HepG2 (cell line): ENCODE results near the gene SLC35B1. TPM values are rescaled to one million over a fixed set of nuclear protein-coding genes. Genes with fewer than 3 reads are reported as not detected.

ENCODE experiments used
- AHDC1 ChIP-seq: sonication (generic); formaldehyde crosslinking; IDR thresholded peaks from 2 replicates; pipeline ENCODE4 v1.5.1; 2020; ENCODE audit warnings: mild to moderate bottlenecking, missing genetic modification reagents, borderline replicate concordance
- ERF ChIP-seq: IDR thresholded peaks from 2 replicates; pipeline ENCODE4 v1.6.1; 2018; ENCODE audit warnings: missing biosample characterization, missing genetic modification reagents
- IRF2 ChIP-seq: IDR thresholded peaks from 2 replicates; pipeline ENCODE4 v1.6.1; 2018; ENCODE audit warnings: missing genetic modification reagents, missing compliant biosample characterization
- TEF ChIP-seq: sonication (generic); formaldehyde crosslinking; IDR thresholded peaks from 2 replicates; pipeline ENCODE4 v1.5.0; 2020; ENCODE audit warnings: missing genetic modification reagents
- UBTF ChIP-seq: sonication (generic); formaldehyde crosslinking; IDR thresholded peaks from 2 replicates; pipeline ENCODE4 v1.4.0; 2020; ENCODE audit warnings: mild to moderate bottlenecking, missing genetic modification reagents
- ZBTB20 ChIP-seq: sonication (generic); formaldehyde crosslinking; IDR thresholded peaks from 2 replicates; pipeline ENCODE4 v1.8.1; 2023; ENCODE audit warnings: missing genetic modification reagents, low read depth, mild to moderate bottlenecking, borderline replicate concordance
- ZNF674 ChIP-seq: sonication (generic); formaldehyde crosslinking; IDR thresholded peaks from 2 replicates; pipeline ENCODE4 v1.5.0; 2020; ENCODE audit warnings: low read depth, mild to moderate bottlenecking, missing genetic modification reagents
- ZNF75D ChIP-seq: sonication (generic); formaldehyde crosslinking; IDR thresholded peaks from 2 replicates; pipeline ENCODE4 v1.8.1; 2023; ENCODE audit warnings: missing genetic modification reagents, mild to moderate bottlenecking, borderline replicate concordance
- polyA plus RNA-seq, 8 experiments: library from polyadenylated mRNA; depleted of rRNA in 3 of 8; stranded (reverse) in 7 of 8; unstranded in 1 of 8; fragments of >200 nt; fragmentation: Illumina TruSeq in 4 of 8; extraction: Trizol in 4 of 8; gene quantifications; 2 replicates each; pipeline versions ENCODE4 v1.2.1 to v1.2.3, GENCODE V29; 2011 to 2016; ENCODE audit warnings: low read depth in 4 of 8, missing spikeins in 1 of 8, mixed read lengths in 1 of 8; ENCODE audit not compliant: insufficient read depth in 1 of 8
- total RNA-seq, 5 experiments: library from RNA; depleted of rRNA; stranded (reverse); fragments of >200 nt; fragmentation: Illumina TruSeq; extraction: Trizol; gene quantifications; 2 replicates each; pipeline ENCODE4 v1.2.3, GENCODE V29; 2016; ENCODE audit warnings: low read depth in 1 of 5

Gene SLC35B1
- total and polyA plus RNA-seq, 2 of the 13 experiments (the other 11 are each of a cell fraction or from before 2014, with no cell fraction given) = 99.6 to 113 TPM

- no peak for TF ChIP-seq AHDC1 (CRISPR knock-in tag)
- TF ChIP-seq UBTF (CRISPR knock-in tag) = no peak
- TF ChIP-seq ZNF75D (CRISPR knock-in tag) = no peak
- no peak for TF ChIP-seq ZNF674 (CRISPR knock-in tag)
- TF ChIP-seq ERF (CRISPR knock-in tag) = no peak
- TF ChIP-seq TEF (CRISPR knock-in tag) = no peak
- TF ChIP-seq ZBTB20 (CRISPR knock-in tag) = no peak
- TF ChIP-seq IRF2 (CRISPR knock-in tag) = no peak
- TF ChIP-seq, all 625 proteins: peak for 0
Observed at GRCh38 chr17:49731435-49731831, 23.7 kb upstream of the SLC35B1 start (continued).
